IMR-90 (cell line): ENCODE data around the gene SEC24B. TPM values are rescaled to one million over a fixed set of nuclear protein-coding genes. Genes with fewer than 3 reads are reported as not detected.

Experiments
- ATAC-seq: fragments of 200-7000 bp; cut with Tn5 transposase; 2 replicates; pipeline ENCODE4 v1.9.1; 2020; ENCODE audit warnings: low read depth, mild to moderate bottlenecking, moderate library complexity
- BruUV-seq: library from RNA; stranded (reverse); fragments of 400-500 nt; replicated peaks from 2 replicates; lab custom pipeline; 2021; lab: Mats Ljungman, UMichigan
- CTCF ChIA-PET: fragments of 300-600 bp; formaldehyde crosslinking; extraction: SDS; loops from one replicate; lab custom pipeline; 2021; ENCODE audit warnings: antibody characterized with exemption; lab: Yijun Ruan, JAX
- POLR2A ChIA-PET: fragments of 300-600 bp; sonication (Branson Sonifier 250); formaldehyde crosslinking; loops from one replicate; lab custom pipeline; 2022; ENCODE audit warnings: antibody characterized with exemption; ENCODE audit not compliant: unreplicated experiment; lab: Charles Lee
- DNase-seq: peaks from one replicate; pipeline ENCODE4 v3.0.0; 2013
- H2AFZ ChIP-seq: replicated peaks from 2 replicates; pipeline ENCODE3; 2013; ENCODE audit warnings: low read length, mild to moderate bottlenecking; ENCODE audit not compliant: poor library complexity
- H2AK5ac ChIP-seq: 2 replicates; pipeline ENCODE4 v1.6.1; 2013; ENCODE audit warnings: low read depth, low read length, inconsistent platforms
- H2AK9ac ChIP-seq: replicated peaks from 2 replicates; pipeline ENCODE3; 2013; ENCODE audit warnings: mild to moderate bottlenecking, low read depth, low read length, moderate library complexity; ENCODE audit not compliant: poor library complexity
- H2BK120ac ChIP-seq: 2 replicates; pipeline ENCODE4 v1.6.1; 2013; ENCODE audit warnings: low read depth, low read length, inconsistent platforms
- H2BK15ac ChIP-seq: 3 replicates; pipeline ENCODE4 v1.6.1; 2013; ENCODE audit warnings: low read depth, low read length, inconsistent platforms
- H2BK20ac ChIP-seq: 2 replicates; pipeline ENCODE4 v1.6.1; 2013; ENCODE audit warnings: low read depth, mild to moderate bottlenecking, inconsistent platforms, low read length, moderate library complexity
- H2BK5ac ChIP-seq: 2 replicates; pipeline ENCODE4 v1.6.1; 2013; ENCODE audit warnings: mild to moderate bottlenecking, low read depth, low read length, inconsistent platforms; ENCODE audit not compliant: poor library complexity, severe bottlenecking
- H3K14ac ChIP-seq: replicated peaks from 2 replicates; pipeline ENCODE4 v1.6.1; 2013; ENCODE audit warnings: low read depth, low read length, inconsistent platforms
- H3K18ac ChIP-seq: 2 replicates; pipeline ENCODE4 v1.6.1; 2013; ENCODE audit warnings: low read depth, low read length, control low read depth
- H3K23ac ChIP-seq: 2 replicates; pipeline ENCODE4 v1.6.1; 2013; ENCODE audit warnings: low read depth, low read length, inconsistent platforms
- H3K27ac ChIP-seq: 2 replicates; pipeline ENCODE4 v1.5.1; 2013; ENCODE audit warnings: mild to moderate bottlenecking, control low read depth, low read length; ENCODE audit not compliant: insufficient read depth
- H3K27me3 ChIP-seq: 2 replicates; pipeline ENCODE4 v1.6.1; 2013; ENCODE audit warnings: low read length; ENCODE audit not compliant: control insufficient read depth, insufficient read depth
- H3K36me3 ChIP-seq: 2 replicates; pipeline ENCODE4 v1.6.1; 2013; ENCODE audit warnings: low read length, mixed read lengths; ENCODE audit not compliant: control insufficient read depth, insufficient read depth
- H3K4ac ChIP-seq: 2 replicates; pipeline ENCODE4 v1.6.1; 2013; ENCODE audit warnings: low read depth, low read length, inconsistent platforms
- H3K4me1 ChIP-seq: 2 replicates; pipeline ENCODE4 v1.6.1; 2013; ENCODE audit warnings: low read length, mixed read lengths; ENCODE audit not compliant: control insufficient read depth, insufficient read depth
- H3K4me2 ChIP-seq: 2 replicates; pipeline ENCODE4 v1.6.1; 2013; ENCODE audit warnings: low read depth, mild to moderate bottlenecking, control low read depth, low read length, moderate library complexity
- H3K4me3 ChIP-seq: 2 replicates; pipeline ENCODE4 v1.5.1; 2013; ENCODE audit warnings: low read depth, mild to moderate bottlenecking, control low read depth, low read length, moderate library complexity; ENCODE audit not compliant: insufficient read depth
- H3K56ac ChIP-seq: 2 replicates; pipeline ENCODE4 v1.6.1; 2013; ENCODE audit warnings: low read length, inconsistent platforms; ENCODE audit not compliant: insufficient read depth; ENCODE audit errors: extremely low read depth
- H3K79me1 ChIP-seq, 2 experiments: 2 replicates each; pipeline ENCODE4 v1.6.1; 2013; ENCODE audit warnings: low read length in 2 of 2, inconsistent platforms in 1 of 2, low read depth in 1 of 2
- H3K9ac ChIP-seq: 2 replicates; pipeline ENCODE4 v1.6.1; 2013; ENCODE audit warnings: low read depth, low read length, control low read depth
- H3K9me1 ChIP-seq: 2 replicates; pipeline ENCODE4 v1.6.1; 2013; ENCODE audit warnings: low read length, inconsistent platforms; ENCODE audit not compliant: insufficient read depth
- H3K9me3 ChIP-seq: 2 replicates; pipeline ENCODE4 v1.6.1; 2013; ENCODE audit warnings: low read length; ENCODE audit not compliant: control insufficient read depth, insufficient read depth
- H4K20me1 ChIP-seq: 2 replicates; pipeline ENCODE4 v1.6.1; 2013; ENCODE audit warnings: low read length, inconsistent platforms; ENCODE audit not compliant: insufficient read depth
- H4K5ac ChIP-seq: 2 replicates; pipeline ENCODE4 v1.6.1; 2013; ENCODE audit warnings: mild to moderate bottlenecking, low read depth, low read length, control low read depth
- H4K8ac ChIP-seq, 2 experiments: 2 replicates each; pipeline ENCODE4 v1.6.1; 2013; ENCODE audit warnings: low read depth in 2 of 2, low read length in 2 of 2, control low read depth in 1 of 2, inconsistent platforms in 1 of 2
- H4K91ac ChIP-seq: 2 replicates; pipeline ENCODE4 v1.6.1; 2013; ENCODE audit warnings: low read depth, low read length, inconsistent platforms; ENCODE audit not compliant: insufficient read depth
- CEBPB ChIP-seq: IDR thresholded peaks from 2 replicates; pipeline ENCODE4 v1.6.1; 2012; ENCODE audit warnings: low read depth, low read length, improper control_type of control experiment
- FOS ChIP-seq: fragments of 150-350 bp; IDR thresholded peaks from 2 replicates; pipeline ENCODE4 v1.6.1; 2016; ENCODE audit warnings: low read depth, low read length
- WGBS, 2 experiments: methylation state at CpG; one replicate each; pipeline versions ENCODE4 v1.1.5 to v1.1.7; 2013; ENCODE audit warnings: missing lambda C conversion rate in 2 of 2; ENCODE audit not compliant: insufficient read length in 1 of 2; ENCODE audit errors: extremely low coverage in 2 of 2; 5-methylcytosine and 5-hydroxymethylcytosine counted together
- dilution Hi-C: fragments of 300-500 bp; cut with HindIII; formaldehyde crosslinking; loops from one replicate; pipeline ENCODE4 v1.14.3; 2018; ENCODE audit warnings: low sequenced_read_pairs; ENCODE audit not compliant: unreplicated experiment
- in situ Hi-C: fragments of 300-500 bp; cut with MboI; formaldehyde crosslinking; loops from 3 replicates; pipeline ENCODE4 v1.14.3; 2019; ENCODE audit warnings: low sequenced_read_pairs, inconsistent platforms, mixed read lengths
- intact Hi-C: fragments of 100-400 bp; cut with micrococcal nuclease; formaldehyde crosslinking; loops from 2 replicates; pipeline ENCODE4 v1.10.0; 2022
- polyA plus RNA-seq, 3 experiments: library from polyadenylated mRNA; depleted of rRNA; stranded (reverse); fragments of >200 nt; gene quantifications; 2 replicates each; pipeline ENCODE4 v1.2.3, GENCODE V29; 2012; ENCODE audit warnings: low replicate concordance in 1 of 3
- total RNA-seq: library from RNA; depleted of rRNA; stranded (reverse); fragments of >200 nt; gene quantifications from 2 replicates; pipeline ENCODE4 v1.2.3, GENCODE V29; 2012

SEC24B gene
- total and polyA plus RNA-seq, 2 of the 4 experiments (the other 2 are of a cell fraction): 19.0 to 27.4 TPM

DNA sequence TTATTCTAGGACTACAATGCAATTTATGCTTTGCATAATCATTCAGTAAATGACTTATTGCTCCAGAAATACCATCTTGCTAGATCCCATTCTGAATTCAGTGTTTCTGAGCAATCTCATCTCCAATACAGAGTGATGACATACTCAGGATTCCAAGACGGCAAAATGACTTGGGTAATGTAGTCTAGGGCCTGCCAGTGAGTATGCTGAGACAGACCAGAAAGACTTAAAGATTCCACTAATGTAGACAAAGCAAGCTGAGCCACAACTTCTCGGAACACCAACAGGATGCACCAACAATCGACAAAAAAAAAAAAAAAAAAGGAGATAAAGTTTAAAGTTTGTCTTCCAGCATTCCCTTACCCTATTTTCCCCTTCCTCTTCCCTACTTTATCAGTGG, 919 bp upstream of the SEC24B start:
- ChIA-PET CTCF (interaction anchor here (0.6 to 1.4 kb wide), 8 partner anchors 9 to 517 kb away, joined by 3 to 5 read pairs (median 4); no protein-coding TSS in a partner anchor), POLR2A (no interaction called here)
- intact Hi-C loops (loop anchor here (2.0 to 5.0 kb wide), 3 partner anchors 40 to 300 kb away; partner anchors contain the start of genes MCUB and PLA2G12A), dilution Hi-C loops (no loop called here), in situ Hi-C loops (loop anchor here (10.0 kb wide), 1 partner anchor 292 kb away; no protein-coding TSS in a partner anchor)
- peak; percentile 77 for DNase-seq
- peak; percentile 15 for ATAC-seq
- H3K9me3 ChIP-seq: no peaks in the 10 kb centered on the region
- H3K9ac ChIP-seq: peak overlapping the region; percentile 93; the same call in 1 of the 2 replicates
- no peak overlapping the region for H2BK15ac ChIP-seq
- H4K8ac ChIP-seq: peak overlapping the region; percentile 15 to 79; a peak in 3 of 4 replicates
- no peaks in the 10 kb centered on the region for H3K27me3 ChIP-seq
- BruUV-seq: no TSS peak
- H3K4me3 ChIP-seq: peak overlapping the region; percentile 85
- H4K91ac ChIP-seq: no peak overlapping the region
- peaks cover 34% of the 10 kb centered on the region for H4K20me1 ChIP-seq
- peak overlapping the region; percentile 79; the same call in 1 of the 2 replicates for H3K4ac ChIP-seq
- no peak overlapping the region; the same call in 1 of the 2 replicates for H3K18ac ChIP-seq
- peak overlapping the region; percentile 53; the same call in 1 of the 2 replicates for H3K14ac ChIP-seq
- peaks cover 10% of the 10 kb centered on the region for H3K9me1 ChIP-seq
- H3K36me3 ChIP-seq: no peaks in the 10 kb centered on the region; the same call in 1 of the 2 replicates
- H3K79me1 ChIP-seq: peaks cover 3 to 35% of the 10 kb centered on the region in 2 experiments; a peak in 2 of 4 replicates
- H2AK9ac ChIP-seq: no peak overlapping the region
- no peak overlapping the region for H2AFZ ChIP-seq
- TF ChIP-seq CEBPB (peak; percentile 72), FOS (no peak)
- peak overlapping the region; percentile 92 for H3K4me2 ChIP-seq
- peak overlapping the region; percentile 46; the same call in 1 of the 2 replicates for H3K23ac ChIP-seq
- H4K5ac ChIP-seq: peak overlapping the region; percentile 81; the same call in 1 of the 2 replicates
- no peak overlapping the region; the same call in 1 of the 2 replicates for H2BK120ac ChIP-seq
- no CpG with 5 or more reads among the region's 3 CpGs for WGBS, 2 experiments
- peak overlapping the region; percentile 82; the same call in 1 of the 2 replicates for H3K56ac ChIP-seq
- H3K27ac ChIP-seq: peak overlapping the region; percentile 97; the same call in 1 of the 2 replicates
- H2BK5ac ChIP-seq: peak overlapping the region; percentile 79
- H2BK20ac ChIP-seq: no peak overlapping the region
- H2AK5ac ChIP-seq: no peak overlapping the region
- H3K4me1 ChIP-seq: peaks cover 3% of the 10 kb centered on the region
